Ishikawa (cell line): ENCODE measurements around the gene MDM1.

Experiments used
- ZBTB7A ChIP-seq: IDR thresholded peaks from 2 replicates; pipeline ENCODE4 v1.6.1; 2012; ENCODE audit warnings: low read depth
- TF ChIP-seq, protein P1 (sequence below): IDR thresholded peaks from 2 replicates; pipeline ENCODE4 v1.6.1; 2012

- TF ChIP-seq, protein P1, sequence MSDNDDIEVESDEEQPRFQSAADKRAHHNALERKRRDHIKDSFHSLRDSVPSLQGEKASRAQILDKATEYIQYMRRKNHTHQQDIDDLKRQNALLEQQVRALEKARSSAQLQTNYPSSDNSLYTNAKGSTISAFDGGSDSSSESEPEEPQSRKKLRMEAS: no peak
- TF ChIP-seq ZBTB7A: no peak
Observed at GRCh38 chr12:68325966-68326365, 6.2 kb downstream of the MDM1 start.
